Mammary epithelial cell (primary cell): ENCODE measurements around the gene FAM90A26.
"Not testable (repeated sequence)": the region's sequence is repeated elsewhere in the genome, so short reads cannot be mapped to it uniquely, and the experiment has no call there.

Source experiments
- CTCF ChIP-seq, 2 donors: IDR thresholded peaks in 1 of 2; conservative IDR thresholded peaks in 1 of 2; 2 replicates each; pipeline ENCODE4 v1.5.1; 2011 to 2012; ENCODE audit warnings: inconsistent platforms in 2 of 2, low read length in 2 of 2, mild to moderate bottlenecking in 2 of 2, control low read depth in 1 of 2, low read depth in 1 of 2; ENCODE audit not compliant: insufficient read depth in 1 of 2; ENCODE audit errors: extremely low read depth in 1 of 2
- EZH2 ChIP-seq: IDR thresholded peaks from 2 replicates; pipeline ENCODE4 v1.6.1; 2012; ENCODE audit warnings: low read length, inconsistent platforms, borderline replicate concordance

GRCh38 chr4:9165990-9166389 lies 4.2 kb upstream of the FAM90A26 start:
- peak in 1 of 2 donors; percentile 38 for TF ChIP-seq CTCF (conservative IDR thresholded peaks at IDR 0.05 in 1 of 2, IDR thresholded peaks at IDR 0.05 in 1 of 2; ENCODE audit: extremely low read depth in 1 of 2, insufficient read depth in 1 of 2, low read depth in 1 of 2, low read length in 2 of 2)
- not testable (repeated sequence) for TF ChIP-seq EZH2
